Endodermal cell (in vitro differentiated cells): ENCODE measurements around the gene CCDC106. TPM values are rescaled to one million over a fixed set of nuclear protein-coding genes. Genes with fewer than 3 reads are reported as not detected.

ENCODE experiments used
- DNase-seq: peaks from one replicate; pipeline ENCODE4 v3.0.0-alpha.2; 2017
- H3K27ac ChIP-seq: 2 replicates; pipeline ENCODE4 v1.5.1; 2013; ENCODE audit warnings: mild to moderate bottlenecking, low read depth, low read length, moderate library complexity
- H3K27me3 ChIP-seq: 2 replicates; pipeline ENCODE4 v1.6.1; 2013; ENCODE audit warnings: mild to moderate bottlenecking, low read length, moderate library complexity; ENCODE audit not compliant: insufficient read depth, control insufficient read depth, poor library complexity, severe bottlenecking
- H3K36me3 ChIP-seq: 2 replicates; pipeline ENCODE4 v1.7.0; 2013; ENCODE audit warnings: mild to moderate bottlenecking, low read length, moderate library complexity; ENCODE audit not compliant: control insufficient read depth, insufficient read depth
- H3K4me1 ChIP-seq: one replicate; pipeline ENCODE4 v1.7.0; 2013; ENCODE audit warnings: low read length; ENCODE audit not compliant: control insufficient read depth, insufficient read depth
- H3K4me3 ChIP-seq: 2 replicates; pipeline ENCODE4 v1.5.1; 2013; ENCODE audit warnings: mild to moderate bottlenecking, low read length, moderate library complexity
- H3K9ac ChIP-seq: 2 replicates; pipeline ENCODE4 v1.6.1; 2013; ENCODE audit warnings: mild to moderate bottlenecking, low read length, moderate library complexity; ENCODE audit not compliant: poor library complexity, severe bottlenecking; ENCODE audit errors: extremely low read depth
- H3K9me3 ChIP-seq: 2 replicates; pipeline ENCODE4 v1.6.1; 2013; ENCODE audit warnings: mild to moderate bottlenecking, low read length, moderate library complexity; ENCODE audit not compliant: control insufficient read depth
- H3K27ac Mint-ChIP-seq: 2 replicates; pipeline ENCODE4 v1.8.0; 2020; ENCODE audit warnings: mixed read lengths
- H3K27me3 Mint-ChIP-seq: 2 replicates; pipeline ENCODE4 v1.8.0; 2021; ENCODE audit warnings: mild to moderate bottlenecking, mixed read lengths; ENCODE audit not compliant: insufficient read depth
- H3K36me3 Mint-ChIP-seq: 2 replicates; pipeline ENCODE4 v1.8.0; 2020; ENCODE audit warnings: low read depth, mixed read lengths
- H3K4me1 Mint-ChIP-seq: 2 replicates; pipeline ENCODE4 v1.8.0; 2020; ENCODE audit warnings: mixed read lengths
- H3K4me3 Mint-ChIP-seq: 2 replicates; pipeline ENCODE4 v1.8.0; 2020; ENCODE audit warnings: mild to moderate bottlenecking, moderate library complexity, mixed read lengths
- H3K9me3 Mint-ChIP-seq: 2 replicates; pipeline ENCODE4 v1.8.0; 2020; ENCODE audit warnings: mild to moderate bottlenecking, mixed read lengths
- WGBS, 2 experiments: methylation state at CpG; one replicate each; pipeline versions ENCODE4 v1.1.5 to v1.1.7; 2013; ENCODE audit warnings: missing lambda C conversion rate in 2 of 2, mixed read lengths in 1 of 2; ENCODE audit not compliant: insufficient coverage in 1 of 2, insufficient read length in 1 of 2; 5-methylcytosine and 5-hydroxymethylcytosine counted together
- total RNA-seq, 2 donors: library from RNA; stranded (reverse); fragmentation: NEBNext Ultra II Directional in 1 of 2; extraction: Animal tissue kit (Norgen Biotek cat#: 25700) in 1 of 2; gene quantifications; 2 replicates in 1 of 2; 3 replicates in 1 of 2; pipeline ENCODE4 v1.2.1, GENCODE V29; 2021
- TF ChIP-seq, protein P1 (sequence below): fragments of 200-600 bp; sonication (generic); conservative IDR thresholded peaks from 2 replicates; pipeline ENCODE4 v1.5.0; 2021; ENCODE audit warnings: antibody characterized with exemption, mild to moderate bottlenecking

The CCDC106 gene
- total RNA-seq, 2 donors from 2014 or later, result 18.0 to 24.9 TPM

DNA sequence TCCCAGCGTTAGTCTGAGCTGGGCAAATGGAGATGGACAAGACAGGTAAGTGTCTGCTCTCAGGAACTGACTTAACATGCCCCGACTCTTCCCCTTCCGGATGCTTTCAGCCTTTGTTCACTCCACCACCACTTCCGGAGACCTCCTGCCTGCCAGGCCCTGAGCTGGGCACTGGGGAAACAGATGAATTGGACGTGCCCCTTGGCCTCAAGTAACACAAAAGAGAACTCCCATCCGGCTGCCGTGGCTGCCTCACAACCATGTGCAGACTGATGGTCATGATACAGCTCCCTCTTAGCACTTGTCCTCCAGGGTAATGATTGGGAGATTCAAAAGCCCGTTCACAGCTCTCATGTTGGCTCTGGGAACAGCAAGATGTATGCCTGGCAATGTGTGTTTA lies 30.6 kb upstream of the CCDC106 start:
- 91 to 94% methylated on average over 5 to 8 of the region's 8 CpGs for WGBS, 2 experiments
- H3K4me1 Mint-ChIP-seq, result no peaks in the 10 kb centered on the region
- H3K4me3 Mint-ChIP-seq, result no peak overlapping the region
- no peaks in the 10 kb centered on the region for H3K9me3 ChIP-seq
- TF ChIP-seq, protein P1, sequence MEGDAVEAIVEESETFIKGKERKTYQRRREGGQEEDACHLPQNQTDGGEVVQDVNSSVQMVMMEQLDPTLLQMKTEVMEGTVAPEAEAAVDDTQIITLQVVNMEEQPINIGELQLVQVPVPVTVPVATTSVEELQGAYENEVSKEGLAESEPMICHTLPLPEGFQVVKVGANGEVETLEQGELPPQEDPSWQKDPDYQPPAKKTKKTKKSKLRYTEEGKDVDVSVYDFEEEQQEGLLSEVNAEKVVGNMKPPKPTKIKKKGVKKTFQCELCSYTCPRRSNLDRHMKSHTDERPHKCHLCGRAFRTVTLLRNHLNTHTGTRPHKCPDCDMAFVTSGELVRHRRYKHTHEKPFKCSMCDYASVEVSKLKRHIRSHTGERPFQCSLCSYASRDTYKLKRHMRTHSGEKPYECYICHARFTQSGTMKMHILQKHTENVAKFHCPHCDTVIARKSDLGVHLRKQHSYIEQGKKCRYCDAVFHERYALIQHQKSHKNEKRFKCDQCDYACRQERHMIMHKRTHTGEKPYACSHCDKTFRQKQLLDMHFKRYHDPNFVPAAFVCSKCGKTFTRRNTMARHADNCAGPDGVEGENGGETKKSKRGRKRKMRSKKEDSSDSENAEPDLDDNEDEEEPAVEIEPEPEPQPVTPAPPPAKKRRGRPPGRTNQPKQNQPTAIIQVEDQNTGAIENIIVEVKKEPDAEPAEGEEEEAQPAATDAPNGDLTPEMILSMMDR, result no peak
- H3K9me3 Mint-ChIP-seq, result no peaks in the 10 kb centered on the region
- H3K4me1 ChIP-seq, result no peaks in the 10 kb centered on the region
- H3K36me3 ChIP-seq, result peaks cover 20% of the 10 kb centered on the region
- H3K27me3 ChIP-seq, result no peaks in the 10 kb centered on the region
- no peaks in the 10 kb centered on the region for H3K27me3 Mint-ChIP-seq
- DNase-seq, result no peak
- peak overlapping the region; percentile 38 for H3K27ac ChIP-seq
- H3K9ac ChIP-seq, result no peak overlapping the region
- H3K36me3 Mint-ChIP-seq, result peaks cover 35% of the 10 kb centered on the region
- no peak overlapping the region for H3K27ac Mint-ChIP-seq
- H3K4me3 ChIP-seq, result no peak overlapping the region

DNA sequence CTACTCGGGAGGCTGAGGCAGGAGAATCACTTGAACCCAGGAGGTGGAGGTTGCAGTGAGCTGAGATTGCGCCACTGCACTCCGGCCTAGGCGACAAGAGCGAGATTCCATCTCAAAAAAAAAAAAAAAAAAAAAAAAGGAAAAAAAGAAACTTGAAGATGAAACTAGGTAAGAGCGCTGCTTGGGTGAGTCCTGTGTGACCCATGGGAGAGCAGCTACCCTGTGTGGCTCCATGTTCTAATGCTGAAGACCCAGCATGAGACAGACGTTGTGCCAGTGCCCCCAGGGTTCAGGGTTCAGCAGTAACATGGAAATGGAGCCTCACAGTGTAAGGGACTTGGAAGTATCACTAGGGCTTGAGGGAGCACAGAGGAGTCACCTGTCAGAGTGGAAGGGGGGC lies 29.6 kb upstream of the CCDC106 start:
- H3K4me1 Mint-ChIP-seq, result no peaks in the 10 kb centered on the region
- no peak for DNase-seq
- Histone ChIP-seq H3K9me3 (no peaks in the 10 kb centered on the region), H3K4me1 (no peaks in the 10 kb centered on the region), H3K27me3 (no peaks in the 10 kb centered on the region), H3K36me3 (peaks cover 20% of the 10 kb centered on the region), H3K27ac (no peak overlapping the region), H3K9ac (no peak overlapping the region), H3K4me3 (no peak overlapping the region)
- no peaks in the 10 kb centered on the region for H3K27me3 Mint-ChIP-seq
- H3K36me3 Mint-ChIP-seq, result peaks cover 28% of the 10 kb centered on the region
- no peak overlapping the region for H3K4me3 Mint-ChIP-seq
- TF ChIP-seq, protein P1, result no peak
- H3K27ac Mint-ChIP-seq, result no peak overlapping the region
- H3K9me3 Mint-ChIP-seq, result no peaks in the 10 kb centered on the region
- 96% methylated on average over 4 to 7 of the region's 7 CpGs for WGBS, 2 experiments

DNA sequence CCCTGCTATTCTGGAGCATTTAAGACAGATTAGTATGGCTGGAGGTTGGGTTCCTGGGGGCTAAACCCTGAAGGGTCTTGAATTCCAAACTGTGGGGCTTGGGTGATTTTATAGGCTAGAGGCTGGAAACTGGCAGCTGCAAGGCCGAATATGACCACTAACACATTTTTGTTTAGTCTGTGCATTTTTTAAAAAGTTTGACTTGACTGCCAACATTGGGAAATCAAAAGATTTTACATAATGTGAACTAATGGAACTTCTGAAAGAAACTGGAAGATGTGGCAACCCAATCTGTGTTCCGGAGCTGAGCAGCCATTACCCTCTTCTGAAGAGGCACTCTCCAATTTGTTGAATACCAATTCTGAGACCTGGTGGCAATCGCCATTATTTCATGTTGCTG lies 28.7 kb upstream of the CCDC106 start:
- peaks cover 27% of the 10 kb centered on the region for H3K36me3 Mint-ChIP-seq
- no peaks in the 10 kb centered on the region for H3K27me3 Mint-ChIP-seq
- 93 to 96% methylated on average over 2 to 3 of the region's 3 CpGs for WGBS, 2 experiments
- TF ChIP-seq, protein P1, result no peak
- Histone ChIP-seq H3K9me3 (no peaks in the 10 kb centered on the region), H3K27ac (peak overlapping the region; percentile 11), H3K4me1 (no peaks in the 10 kb centered on the region), H3K36me3 (peaks cover 20% of the 10 kb centered on the region), H3K4me3 (no peak overlapping the region), H3K9ac (no peak overlapping the region), H3K27me3 (no peaks in the 10 kb centered on the region)
- no peak overlapping the region for H3K4me3 Mint-ChIP-seq
- H3K4me1 Mint-ChIP-seq, result peaks cover 2% of the 10 kb centered on the region
- no peak for DNase-seq
- H3K27ac Mint-ChIP-seq, result no peak overlapping the region
- no peaks in the 10 kb centered on the region for H3K9me3 Mint-ChIP-seq
